ENCODE results near the gene RIPK3.
"Not testable (repeated sequence)": the region's sequence is repeated elsewhere in the genome, so short reads cannot be mapped to it uniquely, and the experiment has no call there.

Gene RIPK3

DNA sequence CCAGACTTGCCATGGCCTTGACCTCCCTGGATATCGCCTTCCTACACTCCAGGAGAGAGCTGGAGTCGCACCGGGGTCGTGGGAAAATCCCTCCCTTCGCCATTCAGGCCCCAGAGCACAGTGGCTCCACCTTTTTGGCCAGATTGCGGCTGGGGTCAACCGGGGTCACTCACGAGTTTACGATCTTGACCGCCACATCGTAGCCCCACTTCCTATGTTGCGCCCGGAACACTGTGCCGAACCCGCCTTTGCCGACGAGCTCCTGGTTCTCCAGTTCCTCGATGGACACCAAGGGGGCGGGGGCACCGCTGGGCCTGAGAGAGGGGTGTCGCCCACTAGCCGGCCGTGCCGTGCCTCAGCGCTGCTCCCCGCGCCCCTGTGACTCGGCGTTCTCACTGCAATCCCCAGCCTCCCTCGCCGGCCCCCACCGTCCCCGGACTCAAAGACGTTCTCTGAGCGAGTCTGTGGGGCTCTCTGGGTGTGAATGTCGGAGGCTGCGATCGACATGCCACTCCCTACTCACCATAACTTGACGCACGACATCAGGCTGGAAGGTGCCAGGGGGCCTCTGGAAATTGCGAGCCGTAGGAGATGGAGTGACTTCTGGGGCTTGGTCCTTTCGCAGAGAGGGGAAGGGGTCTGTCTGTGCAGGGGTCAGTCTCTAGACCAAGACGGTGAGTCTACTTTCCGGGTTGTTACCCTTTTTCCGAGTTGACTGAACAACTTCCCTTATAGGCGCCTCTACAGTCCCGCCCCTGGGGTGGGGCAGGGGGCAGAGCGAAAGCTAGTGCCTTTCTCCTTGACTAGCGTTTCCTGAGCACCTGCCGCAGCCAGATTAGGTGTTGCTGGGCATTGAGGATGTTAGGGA is at the start of gene RIPK3:
TSS of gene RIPK3 (minus strand) at position 708 of the 868 bp plus-strand sequence. CDS start at position 543, 165 bp downstream.
- Histone ChIP-seq H3K36me3 (ENCODE audit: control insufficient read depth, insufficient read depth, low read length) (no peaks in the 10 kb centered on the region), H3K4me1 (peaks cover 2% of the 10 kb centered on the region), H3K4me2 (ENCODE audit: low read length) (peak within 1 kb of the TSS; percentile 42), H3K9me3 (ENCODE audit: control insufficient read depth, low read length) (no peaks in the 10 kb centered on the region), H3K79me2 (no peaks in the 10 kb centered on the region), H3K27ac (peak within 1 kb of the TSS; percentile 7), H3K27me3 (ENCODE audit: control insufficient read depth, insufficient read depth, low read length) (no peaks in the 10 kb centered on the region), H2AFZ (peak within 1 kb of the TSS; percentile 70), H3K4me3 (ENCODE audit: low read depth, low read length) (peak within 1 kb of the TSS; percentile 13), H3K9ac (no peak within 1 kb of the TSS)
- TF ChIP-seq, protein P1, sequence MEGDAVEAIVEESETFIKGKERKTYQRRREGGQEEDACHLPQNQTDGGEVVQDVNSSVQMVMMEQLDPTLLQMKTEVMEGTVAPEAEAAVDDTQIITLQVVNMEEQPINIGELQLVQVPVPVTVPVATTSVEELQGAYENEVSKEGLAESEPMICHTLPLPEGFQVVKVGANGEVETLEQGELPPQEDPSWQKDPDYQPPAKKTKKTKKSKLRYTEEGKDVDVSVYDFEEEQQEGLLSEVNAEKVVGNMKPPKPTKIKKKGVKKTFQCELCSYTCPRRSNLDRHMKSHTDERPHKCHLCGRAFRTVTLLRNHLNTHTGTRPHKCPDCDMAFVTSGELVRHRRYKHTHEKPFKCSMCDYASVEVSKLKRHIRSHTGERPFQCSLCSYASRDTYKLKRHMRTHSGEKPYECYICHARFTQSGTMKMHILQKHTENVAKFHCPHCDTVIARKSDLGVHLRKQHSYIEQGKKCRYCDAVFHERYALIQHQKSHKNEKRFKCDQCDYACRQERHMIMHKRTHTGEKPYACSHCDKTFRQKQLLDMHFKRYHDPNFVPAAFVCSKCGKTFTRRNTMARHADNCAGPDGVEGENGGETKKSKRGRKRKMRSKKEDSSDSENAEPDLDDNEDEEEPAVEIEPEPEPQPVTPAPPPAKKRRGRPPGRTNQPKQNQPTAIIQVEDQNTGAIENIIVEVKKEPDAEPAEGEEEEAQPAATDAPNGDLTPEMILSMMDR (IDR thresholded peaks at IDR 0.05), result no peak

DNA sequence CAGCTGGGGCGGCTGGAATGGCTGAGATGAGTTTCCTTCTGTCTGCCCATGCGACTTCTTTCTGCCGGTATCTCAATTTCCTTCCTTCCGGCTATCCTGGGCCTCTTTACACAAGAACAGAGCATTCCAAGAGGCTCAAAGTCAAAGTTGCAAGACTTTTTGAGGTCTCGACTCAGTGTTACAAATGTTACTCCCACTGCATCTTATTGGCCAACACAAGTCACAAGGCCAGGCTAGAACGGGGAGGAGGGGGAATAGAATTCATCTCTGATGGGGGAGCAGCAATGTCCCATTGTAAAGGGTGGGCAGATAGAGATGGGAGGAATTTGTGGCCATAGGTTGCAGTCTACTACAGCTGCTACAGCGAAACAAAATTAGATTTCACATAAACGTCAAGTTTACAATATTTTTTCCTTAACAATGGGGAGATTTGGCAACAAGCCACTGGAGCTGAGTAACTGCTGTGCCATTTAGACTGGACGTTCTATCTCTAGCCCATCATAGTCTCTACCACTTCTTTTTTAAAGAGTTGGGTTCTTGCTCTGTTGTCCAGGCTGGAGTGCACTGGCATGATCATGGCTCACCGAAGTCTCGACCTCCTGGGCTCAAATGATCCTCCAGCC is 49.5 kb upstream of the RIPK3 start:
- no peaks in the 10 kb centered on the region for H3K4me1 ChIP-seq
- H3K9me3 ChIP-seq (ENCODE audit: control insufficient read depth, low read length), result no peaks in the 10 kb centered on the region
- no peak overlapping the region for H3K4me3 ChIP-seq (ENCODE audit: low read depth, low read length)
- H3K4me2 ChIP-seq (ENCODE audit: low read length), result no peak overlapping the region
- H3K79me2 ChIP-seq, result no peaks in the 10 kb centered on the region
- no peak overlapping the region for H3K27ac ChIP-seq
- no peak overlapping the region for H3K9ac ChIP-seq
- no peaks in the 10 kb centered on the region for H3K36me3 ChIP-seq (ENCODE audit: control insufficient read depth, insufficient read depth, low read length)
- TF ChIP-seq, protein P1 (IDR thresholded peaks at IDR 0.05), result no peak
- H3K27me3 ChIP-seq (ENCODE audit: control insufficient read depth, insufficient read depth, low read length), result no peaks in the 10 kb centered on the region
- H2AFZ ChIP-seq, result no peak overlapping the region

DNA sequence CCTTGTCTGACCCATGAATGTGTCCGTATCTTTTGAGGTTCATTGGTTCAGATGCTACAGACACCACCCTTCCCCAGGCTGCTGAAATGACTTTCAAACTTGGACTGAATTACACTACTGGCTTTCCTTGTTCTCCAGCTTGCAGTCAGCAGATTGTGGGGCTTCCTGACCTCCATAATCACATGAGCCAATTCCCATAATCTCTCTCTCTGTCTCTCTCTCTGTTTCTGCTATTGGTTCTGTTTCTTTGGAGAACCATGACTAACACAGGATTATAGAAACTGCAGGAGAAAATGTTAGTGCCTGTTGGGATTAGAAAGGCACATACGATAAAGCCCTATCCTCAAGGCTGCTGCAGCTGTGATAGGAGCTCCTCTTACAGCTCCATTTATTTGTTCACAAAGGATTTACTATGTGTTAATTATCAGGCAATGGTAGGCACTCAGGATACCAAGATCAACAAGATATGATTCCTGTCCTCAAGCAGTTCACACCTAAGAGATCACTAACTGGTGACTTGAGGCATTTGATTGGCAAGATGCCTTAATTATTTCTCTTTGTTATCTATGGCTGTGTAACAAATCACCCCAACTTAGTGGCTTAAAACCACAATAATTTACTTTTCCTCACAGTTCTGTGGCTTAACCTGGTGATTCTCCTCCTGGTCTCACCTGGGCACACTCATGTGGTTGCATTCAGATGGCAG is 48.8 kb upstream of the RIPK3 start:
- Histone ChIP-seq H2AFZ (no peak overlapping the region), H3K4me3 (ENCODE audit: low read depth, low read length) (no peak overlapping the region), H3K36me3 (ENCODE audit: control insufficient read depth, insufficient read depth, low read length) (no peaks in the 10 kb centered on the region), H3K4me2 (ENCODE audit: low read length) (no peak overlapping the region), H3K27me3 (ENCODE audit: control insufficient read depth, insufficient read depth, low read length) (no peaks in the 10 kb centered on the region), H3K4me1 (no peaks in the 10 kb centered on the region), H3K79me2 (no peaks in the 10 kb centered on the region), H3K9me3 (ENCODE audit: control insufficient read depth, low read length) (no peaks in the 10 kb centered on the region), H3K9ac (no peak overlapping the region), H3K27ac (no peak overlapping the region)
- TF ChIP-seq, protein P1 (IDR thresholded peaks at IDR 0.05), result no peak

DNA sequence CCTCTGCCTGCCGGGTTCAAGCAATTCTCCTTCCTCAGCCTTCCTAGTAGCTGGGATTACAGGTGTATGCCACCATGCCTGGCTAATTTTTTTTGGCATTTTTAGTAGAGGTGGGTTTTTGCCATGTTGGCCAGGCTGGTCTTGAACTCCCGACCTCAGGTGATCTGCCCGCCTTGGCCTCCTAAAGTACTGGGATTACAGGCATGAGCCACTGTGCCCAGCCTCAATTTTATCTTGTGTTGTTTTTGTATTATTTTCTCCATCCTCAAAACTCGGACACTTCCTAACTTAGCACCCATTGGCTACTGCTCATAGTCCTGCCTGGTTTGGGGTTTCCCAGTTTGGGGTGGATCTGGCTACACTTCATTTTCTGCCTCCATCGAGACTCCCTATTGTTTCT is 47.8 kb upstream of the RIPK3 start:
- H3K4me2 ChIP-seq (ENCODE audit: low read length); H3K4me1 ChIP-seq; H3K36me3 ChIP-seq (ENCODE audit: control insufficient read depth, insufficient read depth, low read length): not testable (repeated sequence)

DNA sequence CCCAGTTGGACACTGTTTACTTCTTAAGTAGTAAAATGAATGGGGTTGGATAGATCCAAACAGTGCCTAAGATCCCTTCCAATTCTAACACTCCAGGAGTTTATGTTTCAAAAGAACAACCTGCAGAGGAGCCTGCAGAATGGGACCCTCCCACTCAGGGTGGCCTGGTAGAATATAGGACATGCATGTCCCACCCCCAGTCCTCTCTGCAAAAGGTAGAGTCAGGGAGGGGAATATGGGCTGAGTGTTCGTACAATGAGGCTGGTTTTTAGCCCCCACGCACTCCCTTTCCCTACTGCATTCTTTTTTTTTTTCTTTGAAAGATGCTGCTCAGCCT is 47.2 kb upstream of the RIPK3 start:
- Histone ChIP-seq H3K79me2 (no peaks in the 10 kb centered on the region), H3K4me1 (no peaks in the 10 kb centered on the region), H3K27ac (no peak overlapping the region), H3K27me3 (ENCODE audit: control insufficient read depth, insufficient read depth, low read length) (no peaks in the 10 kb centered on the region), H3K4me2 (ENCODE audit: low read length) (no peak overlapping the region), H3K36me3 (ENCODE audit: control insufficient read depth, insufficient read depth, low read length) (no peaks in the 10 kb centered on the region), H2AFZ (no peak overlapping the region), H3K9me3 (ENCODE audit: control insufficient read depth, low read length) (no peaks in the 10 kb centered on the region), H3K9ac (no peak overlapping the region), H3K4me3 (ENCODE audit: low read depth, low read length) (no peak overlapping the region)
- TF ChIP-seq, protein P1 (IDR thresholded peaks at IDR 0.05), result no peak

More for the DNA sequence above, 47.8 kb upstream of the RIPK3 start:
- H3K9ac ChIP-seq; H3K27ac ChIP-seq; H3K4me3 ChIP-seq (ENCODE audit: low read depth, low read length); H3K27me3 ChIP-seq (ENCODE audit: control insufficient read depth, insufficient read depth, low read length); H2AFZ ChIP-seq; H3K79me2 ChIP-seq; H3K9me3 ChIP-seq (ENCODE audit: control insufficient read depth, low read length): not testable (repeated sequence)

Data from parathyroid adenoma (tissue), 2 donors.